GM19397 (cell line): ENCODE measurements around the gene MBTPS1.

Experiments used
- ATAC-seq: cut with Tn5 transposase; IDR thresholded peaks from one replicate; pipeline ENCODE4 v1.9.1; 2021; ENCODE audit warnings: mild to moderate bottlenecking, moderate library complexity; ENCODE audit not compliant: unreplicated experiment

MBTPS1 gene

GRCh38 chr16:84080378-84080777, 36.4 kb downstream of the MBTPS1 start:
- ATAC-seq = no peak

- no peak for ATAC-seq
Observed at GRCh38 chr16:84079664-84080063, 37.1 kb downstream of the MBTPS1 start.

- ATAC-seq = no peak
Observed at GRCh38 chr16:84075376-84075775, 41.4 kb downstream of the MBTPS1 start.

- no peak for ATAC-seq
Observed at GRCh38 chr16:84074721-84075120, 42.0 kb downstream of the MBTPS1 start.

- ATAC-seq = no peak
Observed at GRCh38 chr16:84072014-84072413, 44.7 kb downstream of the MBTPS1 start.

- no peak for ATAC-seq
Observed at GRCh38 chr16:84071121-84071520, 45.6 kb downstream of the MBTPS1 start.

- ATAC-seq = no peak
Observed at GRCh38 chr16:84069540-84069939, 47.2 kb downstream of the MBTPS1 start.

- no peak for ATAC-seq
Observed at GRCh38 chr16:84068783-84069462, 47.8 kb downstream of the MBTPS1 start.

- ATAC-seq = no peak
Observed at GRCh38 chr16:84068041-84068440, 48.7 kb downstream of the MBTPS1 start.

- ATAC-seq = no peak
Observed at GRCh38 chr16:84067640-84068039, 49.1 kb downstream of the MBTPS1 start.

- no peak for ATAC-seq
Observed at GRCh38 chr16:84065536-84066132, 51.1 kb downstream of the MBTPS1 start.

GRCh38 chr16:84063980-84064379, 52.8 kb downstream of the MBTPS1 start:
- no peak for ATAC-seq

- ATAC-seq = no peak
Observed at GRCh38 chr16:84062734-84063640, 53.8 kb downstream of the MBTPS1 start.

- ATAC-seq = no peak
Observed at GRCh38 chr16:84061236-84061819, 55.4 kb downstream of the MBTPS1 start.

- no peak for ATAC-seq
Observed at GRCh38 chr16:84059946-84060901, 56.5 kb downstream of the MBTPS1 start.

- ATAC-seq = no peak
Observed at GRCh38 chr16:84059111-84059510, 57.6 kb downstream of the MBTPS1 start.

- ATAC-seq = no peak
Observed at GRCh38 chr16:84058664-84059063, 58.1 kb downstream of the MBTPS1 start.

GRCh38 chr16:84058211-84058610, 58.5 kb downstream of the MBTPS1 start:
- ATAC-seq = no peak

GRCh38 chr16:84056933-84057332, 59.8 kb downstream of the MBTPS1 start:
- ATAC-seq = no peak
